GM12864 (cell line): ENCODE data around the gene LRP11.

Source experiments
- DNase-seq: peaks from one replicate; pipeline ENCODE4 v3.0.0-alpha.2; 2011; ENCODE audit warnings: low read depth
- H3K4me3 ChIP-seq: 2 replicates; pipeline ENCODE4 v1.5.1; 2011; ENCODE audit warnings: mild to moderate bottlenecking, low read depth, low read length, control low read depth
- TF ChIP-seq, protein P1 (sequence below): IDR thresholded peaks from 2 replicates; pipeline ENCODE4 v1.5.1; 2011; ENCODE audit warnings: low read depth, mild to moderate bottlenecking, moderate library complexity, low read length, control low read depth, inconsistent platforms; ENCODE audit errors: missing control alignments

The LRP11 gene

DNA sequence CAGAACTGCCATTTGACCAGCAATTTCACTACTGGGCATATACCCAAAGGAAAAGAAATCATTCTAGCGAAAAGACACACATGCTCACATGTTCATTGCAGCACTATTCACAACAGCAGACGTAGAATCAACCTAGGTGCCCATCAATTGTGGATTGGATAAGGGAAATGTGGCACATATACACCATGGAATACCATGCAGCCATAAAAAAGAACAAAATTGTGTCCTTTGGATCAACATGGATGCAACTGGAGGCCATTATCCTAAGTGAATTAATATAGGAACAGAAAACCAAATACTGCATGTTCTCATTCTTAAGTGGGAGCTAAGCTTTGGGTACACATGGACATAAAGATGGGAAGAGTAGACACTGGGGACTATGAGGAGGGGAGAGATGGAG, 17.7 kb upstream of the LRP11 start:
- H3K4me3 ChIP-seq = no peak overlapping the region
- DNase-seq = no peak
- TF ChIP-seq, protein P1, sequence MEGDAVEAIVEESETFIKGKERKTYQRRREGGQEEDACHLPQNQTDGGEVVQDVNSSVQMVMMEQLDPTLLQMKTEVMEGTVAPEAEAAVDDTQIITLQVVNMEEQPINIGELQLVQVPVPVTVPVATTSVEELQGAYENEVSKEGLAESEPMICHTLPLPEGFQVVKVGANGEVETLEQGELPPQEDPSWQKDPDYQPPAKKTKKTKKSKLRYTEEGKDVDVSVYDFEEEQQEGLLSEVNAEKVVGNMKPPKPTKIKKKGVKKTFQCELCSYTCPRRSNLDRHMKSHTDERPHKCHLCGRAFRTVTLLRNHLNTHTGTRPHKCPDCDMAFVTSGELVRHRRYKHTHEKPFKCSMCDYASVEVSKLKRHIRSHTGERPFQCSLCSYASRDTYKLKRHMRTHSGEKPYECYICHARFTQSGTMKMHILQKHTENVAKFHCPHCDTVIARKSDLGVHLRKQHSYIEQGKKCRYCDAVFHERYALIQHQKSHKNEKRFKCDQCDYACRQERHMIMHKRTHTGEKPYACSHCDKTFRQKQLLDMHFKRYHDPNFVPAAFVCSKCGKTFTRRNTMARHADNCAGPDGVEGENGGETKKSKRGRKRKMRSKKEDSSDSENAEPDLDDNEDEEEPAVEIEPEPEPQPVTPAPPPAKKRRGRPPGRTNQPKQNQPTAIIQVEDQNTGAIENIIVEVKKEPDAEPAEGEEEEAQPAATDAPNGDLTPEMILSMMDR = no peak

DNA sequence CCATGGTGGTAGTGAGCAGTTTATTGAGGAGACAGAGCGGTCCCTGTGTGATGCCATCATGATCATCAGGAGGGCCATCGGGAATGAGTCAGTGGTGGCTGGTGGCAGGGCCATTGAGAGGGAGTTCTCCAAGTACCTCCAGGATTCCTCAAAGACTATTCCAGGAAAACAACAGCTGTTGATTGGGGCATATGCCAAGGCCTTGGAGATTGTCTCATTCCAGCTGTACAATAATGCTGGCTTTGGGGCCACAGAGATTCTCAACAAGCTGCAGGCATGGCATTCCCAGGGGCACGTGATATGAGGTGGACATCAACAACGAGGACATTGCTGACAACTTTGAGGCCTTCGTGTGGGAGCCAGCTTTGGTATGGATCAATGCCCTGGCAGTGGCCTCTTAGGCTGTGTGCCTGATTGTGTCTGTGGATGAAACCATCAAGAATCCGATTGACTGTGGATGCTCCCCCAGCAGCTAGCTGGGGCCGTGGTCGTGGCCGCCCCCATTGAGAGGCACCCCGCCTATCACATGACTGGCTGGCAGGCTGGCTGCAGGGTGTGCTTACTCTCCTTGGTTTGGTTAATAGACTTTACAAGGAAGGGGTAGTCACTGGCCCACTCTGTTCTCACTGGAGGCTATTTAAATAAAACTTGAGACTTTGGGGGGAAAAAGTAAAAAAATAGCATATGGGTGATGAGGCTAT, 17.1 kb upstream of the LRP11 start:
- no peak for DNase-seq
- TF ChIP-seq, protein P1 = no peak
- no peak overlapping the region for H3K4me3 ChIP-seq

DNA sequence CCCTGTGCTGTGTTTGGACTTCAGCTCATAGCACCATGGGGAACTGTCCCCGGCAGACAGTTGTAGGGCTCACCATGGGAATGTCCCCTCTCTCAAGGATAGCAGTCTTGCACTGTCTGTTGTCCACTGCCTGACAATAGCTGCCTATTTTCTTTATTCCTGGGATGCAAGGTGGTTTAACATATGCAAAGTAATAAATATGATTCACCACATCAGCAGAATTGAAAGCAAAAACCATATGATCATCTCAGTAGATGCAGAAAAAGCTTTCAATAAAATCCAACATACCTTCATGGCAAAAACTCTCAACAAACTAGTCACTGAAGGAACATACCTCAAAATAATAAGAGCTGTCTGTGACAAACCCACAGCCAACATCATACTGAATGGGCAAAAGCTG, 13.5 kb upstream of the LRP11 start:
- H3K4me3 ChIP-seq = no peak overlapping the region
- no peak for DNase-seq
- TF ChIP-seq, protein P1 = no peak

DNA sequence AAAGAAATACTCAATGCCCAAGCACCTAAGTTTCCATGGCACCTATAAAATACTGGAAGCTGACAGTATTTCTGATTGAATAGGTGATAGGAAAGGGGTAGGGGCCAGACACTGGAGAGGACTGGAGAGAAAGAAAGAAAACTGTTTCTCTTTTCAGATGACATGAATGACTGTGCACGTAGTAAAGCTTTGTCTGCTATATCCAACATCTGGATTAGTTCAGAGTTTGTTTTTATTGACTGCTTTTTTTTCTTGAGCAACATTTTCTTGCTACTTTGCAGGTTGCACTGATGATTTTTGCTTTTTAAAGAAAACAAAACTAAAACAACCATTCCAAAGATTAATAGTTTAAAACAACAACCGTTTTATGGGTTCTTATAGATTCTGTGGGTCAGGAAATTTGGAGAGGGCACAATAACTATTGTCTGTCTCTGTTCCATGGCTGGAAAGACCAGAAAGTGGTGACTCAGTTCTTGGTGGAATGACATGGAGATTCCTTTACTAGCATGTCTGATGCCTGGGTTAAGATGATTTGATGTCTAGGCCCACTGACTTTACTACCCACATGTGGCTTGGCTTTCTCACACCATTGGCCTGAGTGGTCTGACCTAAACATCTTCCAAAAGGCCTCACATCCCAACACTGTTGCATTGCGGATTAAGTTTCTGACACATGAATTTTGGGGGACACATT, 12.2 kb upstream of the LRP11 start:
- no peak for DNase-seq
- H3K4me3 ChIP-seq = no peak overlapping the region
- TF ChIP-seq, protein P1 = no peak

DNA sequence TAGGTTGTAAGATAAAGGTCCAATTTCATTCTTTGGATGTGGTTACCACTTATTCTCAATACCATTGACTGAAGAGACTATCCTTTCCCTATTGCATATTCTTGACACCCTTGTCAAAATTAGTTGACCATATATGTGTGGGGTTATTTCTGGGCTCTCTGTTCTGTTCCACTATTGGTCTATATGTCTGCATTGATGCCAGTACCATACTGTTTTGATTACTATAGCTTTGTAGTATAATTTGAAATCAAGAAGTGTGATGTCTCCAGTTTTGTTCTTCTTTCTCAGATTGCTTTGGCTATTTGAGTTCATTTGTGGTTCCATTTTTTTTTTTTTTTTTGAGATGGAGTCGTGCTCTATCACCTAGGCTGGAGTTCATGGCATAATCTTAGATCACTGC, 8.1 kb upstream of the LRP11 start:
- no peak for DNase-seq
- TF ChIP-seq, protein P1 = no peak
- H3K4me3 ChIP-seq = no peak overlapping the region

DNA sequence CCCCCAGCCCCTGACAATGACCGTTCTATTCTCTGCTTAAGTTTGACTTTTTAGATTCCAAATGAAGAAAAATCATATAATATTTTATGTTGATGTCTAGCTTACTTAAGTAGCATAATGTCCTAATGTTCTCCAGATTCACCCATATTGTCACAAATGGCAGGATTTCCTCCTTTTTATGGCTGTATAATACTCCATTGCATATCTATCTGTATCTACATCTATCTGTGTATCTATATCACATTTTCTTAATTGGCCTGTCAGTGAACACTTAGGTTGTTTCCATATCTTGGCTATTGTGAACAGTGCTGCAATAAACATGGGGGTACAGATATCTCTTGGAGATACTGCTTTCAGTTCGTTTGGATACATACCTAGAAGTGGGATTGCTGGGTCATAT, 7.0 kb upstream of the LRP11 start:
- TF ChIP-seq, protein P1 = no peak
- no peak overlapping the region for H3K4me3 ChIP-seq

More for the DNA sequence above, 7.0 kb upstream of the LRP11 start:
- DNase-seq = no peak
